Right lobe of liver (tissue), 6 donors: ENCODE data around the gene SHLD1. TPM values are rescaled to one million over a fixed set of nuclear protein-coding genes. Genes with fewer than 3 reads are reported as not detected.

ENCODE experiments used
- ATAC-seq, 4 donors: fragments of 200-7000 bp; cut with Tn5 transposase; one replicate each; pipeline ENCODE4 v1.9.1; 2020; ENCODE audit warnings: mild to moderate bottlenecking in 4 of 4, moderate library complexity in 4 of 4
- DNase-seq, 3 donors: peaks; one replicate each; pipeline ENCODE4 v3.0.0-alpha.2; 2020
- H3K27ac ChIP-seq, 3 donors: fragments of 200-600 bp; one replicate each; pipeline ENCODE4 v1.8.0; 2022
- H3K27me3 ChIP-seq, 2 donors: fragments of 200-600 bp; one replicate each; pipeline ENCODE4 v1.8.0; 2022
- H3K36me3 ChIP-seq, 4 donors: fragments of 200-600 bp; sonication (generic) in 1 of 4; one replicate each; pipeline versions ENCODE4 v1.5.1 to v1.8.0; 2017 to 2022; ENCODE audit warnings: control low read depth in 1 of 4
- H3K4me1 ChIP-seq, 4 donors: fragments of 200-600 bp; sonication (generic) in 1 of 4; one replicate each; pipeline versions ENCODE4 v1.5.1 to v1.8.0; 2017 to 2022; ENCODE audit warnings: control low read depth in 1 of 4
- H3K4me3 ChIP-seq, 3 donors: fragments of 200-600 bp; one replicate each; pipeline ENCODE4 v1.8.0; 2022
- H3K9me3 ChIP-seq, 4 donors: fragments of 200-600 bp; sonication (generic) in 1 of 4; one replicate each; pipeline versions ENCODE4 v1.5.1 to v1.8.0; 2017 to 2022; ENCODE audit warnings: control low read depth in 1 of 4
- POLR2A ChIP-seq: fragments of 450-650 bp; IDR thresholded peaks from one replicate; pipeline ENCODE4 v1.6.1; 2017; ENCODE audit warnings: antibody characterized with exemption, mild to moderate bottlenecking
- WGBS: methylation state at CpG from one replicate; pipeline ENCODE4 v1.1.6; 2018; ENCODE audit warnings: low coverage, low lambda C conversion rate; ENCODE audit not compliant: insufficient coverage; ENCODE audit errors: missing lambda C conversion rate; 5-methylcytosine and 5-hydroxymethylcytosine counted together
- intact Hi-C, 2 donors: fragments of 100-400 bp; cut with DNase I; formaldehyde crosslinking; loops; one replicate each; pipeline versions ENCODE4 v1.11.2 to v1.14.1; 2022
- total RNA-seq, 6 experiments: library from RNA; depleted of rRNA in 2 of 6; stranded (reverse); fragments of >200 nt in 2 of 6; fragmentation: NEBNext Ultra II Directional in 3 of 6; extraction: Animal tissue kit (Norgen Biotek cat#: 25700) in 3 of 6; gene quantifications; one replicate each; pipeline versions ENCODE4 v1.1.0 to v1.2.4, GENCODE V29; 2016 to 2023
- TF ChIP-seq, protein P1 (sequence below), 4 donors: fragments of 200-600 bp in 3 of 4; fragments of 450-650 bp in 1 of 4; IDR thresholded peaks; one replicate each; pipeline versions ENCODE4 v1.5.1 to v1.8.0; 2016 to 2022; ENCODE audit warnings: antibody characterized with exemption in 4 of 4, mild to moderate bottlenecking in 2 of 4
- donor health status: DM: no; HTN: yes; CAD: no.
- donor health status: DM: no; HTN: no; CAD: no.
- donor health status: DM: no; HTN: no; CAD: no.
- donor health status: DM: no; HTN: yes; CAD: no.
- donor health status: DM: no; HTN: yes; CAD: no.

Gene SHLD1
- total RNA-seq, 6 experiments from 2014 or later: 0.69 to 1.9 (median 1.4) TPM; not detected in 1

DNA sequence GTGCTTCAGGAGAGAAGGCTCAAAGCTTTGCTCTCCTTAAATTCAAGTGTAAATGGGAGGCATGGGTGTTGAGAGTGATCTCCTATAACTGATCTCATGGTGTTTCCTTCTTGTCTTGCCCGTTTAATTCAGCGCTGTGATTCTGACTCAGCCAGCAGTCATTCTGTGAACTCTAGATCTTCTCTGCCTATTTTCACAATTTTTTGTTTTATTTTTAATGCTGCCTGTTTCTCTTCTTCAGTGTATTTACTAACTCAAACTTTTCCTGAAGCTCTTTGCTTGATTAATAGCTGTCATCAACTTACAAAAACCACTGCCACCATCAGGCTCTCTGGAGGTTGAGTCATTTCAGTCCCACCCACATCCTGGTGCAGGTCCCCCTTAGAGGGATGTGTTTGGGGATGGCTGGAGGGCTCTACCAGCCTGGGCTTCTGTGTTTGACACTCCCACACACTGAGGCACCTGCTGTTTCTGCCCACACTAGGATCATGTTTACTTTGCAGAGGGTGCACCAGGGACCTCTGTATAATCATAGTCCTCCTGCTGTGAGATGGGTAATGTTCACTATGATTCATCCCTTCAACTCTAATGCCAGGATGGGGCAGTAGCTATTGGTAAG is 94.0 kb downstream of the SHLD1 start:
- DNase-seq: no peak
- TF ChIP-seq POLR2A: no peak
- TF ChIP-seq, protein P1, sequence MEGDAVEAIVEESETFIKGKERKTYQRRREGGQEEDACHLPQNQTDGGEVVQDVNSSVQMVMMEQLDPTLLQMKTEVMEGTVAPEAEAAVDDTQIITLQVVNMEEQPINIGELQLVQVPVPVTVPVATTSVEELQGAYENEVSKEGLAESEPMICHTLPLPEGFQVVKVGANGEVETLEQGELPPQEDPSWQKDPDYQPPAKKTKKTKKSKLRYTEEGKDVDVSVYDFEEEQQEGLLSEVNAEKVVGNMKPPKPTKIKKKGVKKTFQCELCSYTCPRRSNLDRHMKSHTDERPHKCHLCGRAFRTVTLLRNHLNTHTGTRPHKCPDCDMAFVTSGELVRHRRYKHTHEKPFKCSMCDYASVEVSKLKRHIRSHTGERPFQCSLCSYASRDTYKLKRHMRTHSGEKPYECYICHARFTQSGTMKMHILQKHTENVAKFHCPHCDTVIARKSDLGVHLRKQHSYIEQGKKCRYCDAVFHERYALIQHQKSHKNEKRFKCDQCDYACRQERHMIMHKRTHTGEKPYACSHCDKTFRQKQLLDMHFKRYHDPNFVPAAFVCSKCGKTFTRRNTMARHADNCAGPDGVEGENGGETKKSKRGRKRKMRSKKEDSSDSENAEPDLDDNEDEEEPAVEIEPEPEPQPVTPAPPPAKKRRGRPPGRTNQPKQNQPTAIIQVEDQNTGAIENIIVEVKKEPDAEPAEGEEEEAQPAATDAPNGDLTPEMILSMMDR (IDR thresholded peaks at IDR 0.05): no peak
- peak in 1 of 4 donors; percentile 85 for ATAC-seq

DNA sequence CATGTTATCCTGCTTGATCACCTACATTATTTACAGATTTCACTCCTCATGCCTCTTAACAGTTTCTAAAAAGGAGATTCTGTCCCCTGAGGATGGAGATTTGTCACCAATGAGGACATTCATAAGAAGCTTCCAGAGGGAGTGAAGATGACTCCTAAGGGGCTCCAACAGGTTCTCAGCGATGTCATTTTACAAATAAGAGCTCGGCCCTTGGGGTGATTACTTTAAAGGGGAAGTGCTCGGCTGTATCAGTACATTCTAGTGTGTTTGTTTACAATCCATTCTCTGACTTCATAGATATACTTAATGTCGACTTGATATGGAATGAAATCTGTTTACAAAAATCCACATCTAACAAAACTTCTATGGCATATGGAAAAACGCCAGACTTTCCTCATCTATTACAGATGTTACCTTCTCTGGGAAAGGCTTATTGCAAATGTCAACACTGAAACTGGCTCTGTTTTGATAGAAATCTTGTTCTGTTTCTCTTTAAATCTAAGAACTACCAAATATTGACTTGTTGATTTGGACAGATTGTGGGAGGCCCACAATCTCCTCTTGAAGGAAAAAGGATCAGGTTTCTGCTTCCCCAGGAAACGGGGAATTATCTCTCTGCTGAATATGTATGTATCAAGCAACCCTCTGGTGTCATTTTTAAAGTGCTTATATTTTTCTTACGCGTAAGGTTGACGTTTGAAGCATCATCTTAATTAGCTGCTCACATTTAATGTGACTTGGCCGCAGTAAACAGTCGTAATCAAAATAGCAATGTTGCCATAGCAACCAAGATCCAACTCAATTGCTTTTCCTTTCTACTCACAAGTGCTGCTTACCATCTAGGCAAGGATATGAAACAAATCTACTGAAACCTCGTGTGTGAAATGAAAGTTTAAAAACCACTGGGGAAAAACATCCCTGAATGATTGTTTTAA is 95.7 kb downstream of the SHLD1 start:
- H3K27ac ChIP-seq: no peak overlapping the region
- H3K4me1 ChIP-seq: no peaks in the 10 kb centered on the region
- ATAC-seq (peak in 1 of 4 donors; percentile 19), DNase-seq (no peak)
- H3K9me3 ChIP-seq: no peaks in the 10 kb centered on the region
- intact Hi-C loops: no loop called here
- TF ChIP-seq, protein P1 (IDR thresholded peaks at IDR 0.05): no peak
- no peak for TF ChIP-seq POLR2A
- WGBS: 46% methylated on average over 12 of the region's 12 CpGs
- H3K27me3 ChIP-seq: no peaks in the 10 kb centered on the region
- H3K4me3 ChIP-seq: no peak overlapping the region
- no peaks in the 10 kb centered on the region for H3K36me3 ChIP-seq

More for the DNA sequence above, 94.0 kb downstream of the SHLD1 start:
- Histone ChIP-seq H3K4me3 (no peak overlapping the region), H3K4me1 (no peaks in the 10 kb centered on the region), H3K36me3 (no peaks in the 10 kb centered on the region), H3K9me3 (no peaks in the 10 kb centered on the region), H3K27me3 (no peaks in the 10 kb centered on the region), H3K27ac (no peak overlapping the region)
- WGBS: 69% methylated on average over 2 of the region's 2 CpGs
- intact Hi-C loops: no loop called here

DNA sequence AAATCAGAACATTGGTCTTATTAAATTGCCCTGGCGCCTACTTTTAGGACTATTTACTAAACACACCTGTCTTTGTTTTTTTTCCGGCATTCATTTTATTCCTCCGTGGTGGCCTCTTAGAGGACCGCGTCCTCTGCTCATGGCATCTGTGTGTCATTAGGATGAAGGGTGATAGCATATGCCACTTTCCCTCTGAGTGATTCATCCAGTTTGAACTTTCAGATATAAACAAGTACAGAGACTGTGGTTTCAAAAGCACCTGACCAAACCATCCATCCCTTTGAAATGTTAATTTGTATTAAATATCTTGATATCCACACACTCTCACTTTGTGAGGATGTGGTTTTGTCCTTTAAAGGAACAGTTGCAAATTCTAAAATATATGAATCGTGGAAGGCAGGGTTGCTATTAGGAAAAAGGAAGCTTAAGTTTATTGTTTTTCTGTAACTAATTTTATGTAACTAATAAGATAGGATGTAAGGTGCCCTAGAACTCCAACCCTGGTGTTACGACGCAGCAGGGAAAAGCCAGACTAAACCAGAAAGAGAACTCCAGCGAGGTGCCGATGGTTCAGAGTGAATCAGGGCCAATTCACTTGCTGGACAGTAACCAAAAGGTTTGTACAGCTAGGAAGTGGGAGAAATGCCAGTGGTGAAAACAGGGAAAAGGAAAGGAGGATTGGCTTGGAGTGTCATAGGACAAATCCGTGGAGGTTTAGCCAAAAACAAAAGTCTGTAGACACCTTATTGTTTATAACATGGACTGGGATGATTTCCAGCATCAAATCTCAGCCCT is 98.7 kb downstream of the SHLD1 start:
- Histone ChIP-seq H3K4me1 (no peaks in the 10 kb centered on the region), H3K27me3 (no peaks in the 10 kb centered on the region), H3K27ac (no peak overlapping the region), H3K36me3 (no peaks in the 10 kb centered on the region), H3K9me3 (no peaks in the 10 kb centered on the region), H3K4me3 (no peak overlapping the region)
- 65% methylated on average over 10 of the region's 11 CpGs for WGBS
- intact Hi-C loops: no loop called here
- TF ChIP-seq, protein P1 (IDR thresholded peaks at IDR 0.05): no peak
- TF ChIP-seq POLR2A: no peak
- ATAC-seq (peak; percentile 52 to 76 (median 56)), DNase-seq (no peak)

DNA sequence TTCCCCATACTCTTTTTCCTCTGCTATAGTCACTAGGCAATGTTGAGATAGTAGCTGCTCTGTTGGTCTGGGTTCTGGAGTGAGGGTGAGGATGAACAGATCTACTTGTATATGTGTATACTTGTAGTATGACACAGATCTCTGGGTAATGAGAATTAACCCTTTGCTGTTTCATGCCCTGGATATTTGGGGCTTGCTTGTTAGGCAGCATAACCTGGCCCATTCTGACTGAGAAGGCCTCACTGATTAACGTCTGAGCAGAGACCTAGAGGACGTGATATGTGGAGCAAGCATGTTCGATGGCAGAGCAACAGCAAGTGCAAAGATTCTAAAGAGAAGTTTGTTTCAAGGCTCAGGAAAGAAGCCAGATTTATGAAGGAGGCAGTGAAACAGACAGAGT is 105.7 kb downstream of the SHLD1 start:
- H3K9me3 ChIP-seq: no peaks in the 10 kb centered on the region
- no peak for TF ChIP-seq POLR2A
- TF ChIP-seq, protein P1 (IDR thresholded peaks at IDR 0.05): no peak
- no peaks in the 10 kb centered on the region for H3K4me1 ChIP-seq
- WGBS: 73% methylated on average over 2 of the region's 3 CpGs
- DNase-seq (no peak), ATAC-seq (no peak)
- intact Hi-C loops: no loop called here
- no peak overlapping the region for H3K27ac ChIP-seq
- no peak overlapping the region for H3K4me3 ChIP-seq
- H3K36me3 ChIP-seq: no peaks in the 10 kb centered on the region
- H3K27me3 ChIP-seq: no peaks in the 10 kb centered on the region
